ENCODE results near the gene CFAP206.

Gene CFAP206

DNA sequence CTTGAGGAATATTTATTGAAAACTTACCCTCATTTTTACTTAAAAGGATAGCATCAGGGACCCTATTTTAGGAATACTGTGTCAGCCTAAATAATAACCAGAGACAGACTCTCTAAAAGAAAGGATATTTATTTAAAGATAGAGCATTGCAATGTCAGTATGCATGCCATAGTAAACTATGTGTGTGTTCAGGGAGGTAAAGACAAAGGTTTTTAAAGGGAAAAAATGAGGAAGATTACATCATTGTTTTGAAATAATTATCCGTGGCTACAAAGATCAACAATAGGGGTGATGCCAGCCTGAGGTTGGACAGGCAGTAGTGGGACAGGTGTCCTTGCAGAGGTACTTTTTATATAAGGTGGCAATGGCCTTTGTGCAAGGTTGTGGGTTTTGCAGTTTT lies 23.7 kb upstream of the CFAP206 start:
- H3K4me3 ChIP-seq (ENCODE audit: insufficient read depth, low read depth, low read length, poor library complexity, severe bottlenecking) = no peak overlapping the region
- H3K27ac ChIP-seq (ENCODE audit: insufficient read depth, low read length, poor library complexity, severe bottlenecking) = no peak overlapping the region
- H3K27me3 ChIP-seq (replicated peaks; ENCODE audit: control insufficient read depth, insufficient read depth, low read length, poor library complexity, severe bottlenecking) = no peaks in the 10 kb centered on the region
- no peaks in the 10 kb centered on the region for H3K36me3 ChIP-seq (ENCODE audit: control insufficient read depth, insufficient read depth, low read length)
- DNase-seq = no peak
- H3K9me3 ChIP-seq (ENCODE audit: control insufficient read depth, low read length) = no peaks in the 10 kb centered on the region
- H3K4me1 ChIP-seq (ENCODE audit: control insufficient read depth, insufficient read depth, low read length, poor library complexity, severe bottlenecking) = no peaks in the 10 kb centered on the region

DNA sequence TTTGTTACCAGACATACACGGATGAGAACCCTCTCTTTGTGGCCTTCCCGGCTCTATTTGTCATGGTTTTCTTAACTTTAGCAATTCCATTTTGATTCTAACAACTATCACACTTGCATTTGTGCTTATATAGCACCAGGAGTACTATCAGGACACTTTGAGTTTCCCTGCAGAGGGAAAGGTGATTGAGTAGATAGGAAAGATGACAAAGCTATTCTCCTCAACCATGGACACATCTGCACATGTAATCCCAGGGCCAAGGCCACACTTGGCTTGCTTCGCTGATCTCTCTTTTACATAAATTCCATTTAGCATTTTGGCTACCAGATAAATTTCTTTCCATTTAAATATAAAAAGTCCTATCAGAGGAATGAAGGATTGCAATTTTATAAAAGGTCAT lies 23.3 kb upstream of the CFAP206 start:
- DNase-seq = no peak
- Histone ChIP-seq H3K4me3 (ENCODE audit: insufficient read depth, low read depth, low read length, poor library complexity, severe bottlenecking) (no peak overlapping the region), H3K36me3 (ENCODE audit: control insufficient read depth, insufficient read depth, low read length) (no peaks in the 10 kb centered on the region), H3K9me3 (ENCODE audit: control insufficient read depth, low read length) (no peaks in the 10 kb centered on the region), H3K4me1 (ENCODE audit: control insufficient read depth, insufficient read depth, low read length, poor library complexity, severe bottlenecking) (no peaks in the 10 kb centered on the region), H3K27me3 (replicated peaks; ENCODE audit: control insufficient read depth, insufficient read depth, low read length, poor library complexity, severe bottlenecking) (no peaks in the 10 kb centered on the region), H3K27ac (ENCODE audit: insufficient read depth, low read length, poor library complexity, severe bottlenecking) (no peak overlapping the region)

- Histone ChIP-seq H3K27me3 (replicated peaks; ENCODE audit: control insufficient read depth, insufficient read depth, low read length, poor library complexity, severe bottlenecking) (no peaks in the 10 kb centered on the region), H3K4me1 (ENCODE audit: control insufficient read depth, insufficient read depth, low read length, poor library complexity, severe bottlenecking) (no peaks in the 10 kb centered on the region), H3K4me3 (ENCODE audit: insufficient read depth, low read depth, low read length, poor library complexity, severe bottlenecking) (no peak overlapping the region), H3K9me3 (ENCODE audit: control insufficient read depth, low read length) (no peaks in the 10 kb centered on the region), H3K27ac (ENCODE audit: insufficient read depth, low read length, poor library complexity, severe bottlenecking) (no peak overlapping the region), H3K36me3 (ENCODE audit: control insufficient read depth, insufficient read depth, low read length) (no peaks in the 10 kb centered on the region)
- no peak for DNase-seq
Observed at GRCh38 chr6:87391334-87391733, 16.4 kb upstream of the CFAP206 start.

DNA sequence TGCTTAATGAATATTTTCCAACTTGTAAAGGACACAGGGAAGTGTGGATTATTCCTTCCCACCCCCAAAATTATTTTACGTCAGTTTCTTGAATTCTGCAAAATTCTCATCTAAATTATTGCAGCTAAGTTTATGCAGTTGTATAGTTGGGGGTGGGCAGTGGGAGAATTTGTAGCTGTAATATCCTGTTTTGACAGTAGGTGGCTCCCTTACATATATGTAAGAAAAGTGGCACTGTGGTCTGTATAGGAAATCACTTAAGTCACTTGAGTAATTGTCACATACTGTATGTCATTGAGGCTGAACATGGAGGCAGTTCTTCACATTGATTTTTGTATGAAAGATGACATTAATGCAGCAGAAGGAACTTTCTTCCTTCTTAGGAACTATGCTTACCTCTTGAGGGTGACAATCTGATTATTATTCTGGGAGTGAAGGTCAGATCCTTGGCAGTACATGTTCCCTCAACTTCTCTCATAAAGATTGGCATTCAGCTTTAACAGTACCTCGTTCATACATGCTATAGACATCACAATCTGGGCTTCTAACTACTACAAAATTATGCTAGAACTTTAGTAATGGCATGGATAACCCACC lies 14.6 kb upstream of the CFAP206 start:
- DNase-seq = peak in 1 of 3 donors; percentile 24

GRCh38 chr6:87395431-87395830 lies 12.3 kb upstream of the CFAP206 start:
- no peaks in the 10 kb centered on the region for H3K9me3 ChIP-seq (ENCODE audit: control insufficient read depth, low read length)
- H3K4me1 ChIP-seq (ENCODE audit: control insufficient read depth, insufficient read depth, low read length, poor library complexity, severe bottlenecking) = no peaks in the 10 kb centered on the region
- no peak overlapping the region for H3K4me3 ChIP-seq (ENCODE audit: insufficient read depth, low read depth, low read length, poor library complexity, severe bottlenecking)
- H3K36me3 ChIP-seq (ENCODE audit: control insufficient read depth, insufficient read depth, low read length) = no peaks in the 10 kb centered on the region
- no peak overlapping the region for H3K27ac ChIP-seq (ENCODE audit: insufficient read depth, low read length, poor library complexity, severe bottlenecking)
- no peaks in the 10 kb centered on the region for H3K27me3 ChIP-seq (replicated peaks; ENCODE audit: control insufficient read depth, insufficient read depth, low read length, poor library complexity, severe bottlenecking)
- no peak for DNase-seq

More for the DNA sequence above, 14.6 kb upstream of the CFAP206 start:
- H3K4me1 ChIP-seq (ENCODE audit: control insufficient read depth, insufficient read depth, low read length, poor library complexity, severe bottlenecking) = no peaks in the 10 kb centered on the region
- H3K9me3 ChIP-seq (ENCODE audit: control insufficient read depth, low read length) = no peaks in the 10 kb centered on the region
- no peak overlapping the region for H3K4me3 ChIP-seq (ENCODE audit: insufficient read depth, low read depth, low read length, poor library complexity, severe bottlenecking)
- H3K27ac ChIP-seq (ENCODE audit: insufficient read depth, low read length, poor library complexity, severe bottlenecking) = no peak overlapping the region
- H3K27me3 ChIP-seq (replicated peaks; ENCODE audit: control insufficient read depth, insufficient read depth, low read length, poor library complexity, severe bottlenecking) = no peaks in the 10 kb centered on the region
- no peaks in the 10 kb centered on the region for H3K36me3 ChIP-seq (ENCODE audit: control insufficient read depth, insufficient read depth, low read length)

GRCh38 chr6:87396595-87397392 lies 11.0 kb upstream of the CFAP206 start:
- DNase-seq = no peak
- no peak overlapping the region for H3K27ac ChIP-seq (ENCODE audit: insufficient read depth, low read length, poor library complexity, severe bottlenecking)
- H3K9me3 ChIP-seq (ENCODE audit: control insufficient read depth, low read length) = no peaks in the 10 kb centered on the region
- no peaks in the 10 kb centered on the region for H3K36me3 ChIP-seq (ENCODE audit: control insufficient read depth, insufficient read depth, low read length)
- no peaks in the 10 kb centered on the region for H3K4me1 ChIP-seq (ENCODE audit: control insufficient read depth, insufficient read depth, low read length, poor library complexity, severe bottlenecking)
- no peaks in the 10 kb centered on the region for H3K27me3 ChIP-seq (replicated peaks; ENCODE audit: control insufficient read depth, insufficient read depth, low read length, poor library complexity, severe bottlenecking)
- H3K4me3 ChIP-seq (ENCODE audit: insufficient read depth, low read depth, low read length, poor library complexity, severe bottlenecking) = no peak overlapping the region

GRCh38 chr6:87397656-87398055 lies 10.1 kb upstream of the CFAP206 start:
- no peak overlapping the region for H3K4me3 ChIP-seq (ENCODE audit: insufficient read depth, low read depth, low read length, poor library complexity, severe bottlenecking)
- DNase-seq = no peak
- H3K36me3 ChIP-seq (ENCODE audit: control insufficient read depth, insufficient read depth, low read length) = no peaks in the 10 kb centered on the region

DNA sequence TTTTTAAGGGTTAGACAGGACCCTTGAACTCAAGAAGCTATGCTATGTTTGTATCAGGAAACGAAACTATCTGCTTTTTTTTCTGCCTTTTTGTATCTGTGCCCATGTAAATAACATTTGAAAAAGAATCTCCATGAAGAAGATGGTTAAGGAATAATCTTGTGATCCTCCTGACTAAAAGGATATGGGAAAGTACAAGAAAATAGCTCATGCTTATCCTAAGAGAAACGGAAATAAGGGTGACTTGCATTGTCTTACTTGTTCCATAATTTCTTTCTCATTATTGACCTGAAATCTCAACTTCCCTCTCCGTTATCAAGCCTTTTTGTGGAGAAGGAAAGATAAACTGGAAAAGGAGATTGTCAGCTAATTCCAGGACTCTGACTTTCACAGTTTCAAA lies 5.9 kb upstream of the CFAP206 start:
- no peak overlapping the region for H3K27ac ChIP-seq (ENCODE audit: insufficient read depth, low read length, poor library complexity, severe bottlenecking)
- H3K4me1 ChIP-seq (ENCODE audit: control insufficient read depth, insufficient read depth, low read length, poor library complexity, severe bottlenecking) = no peaks in the 10 kb centered on the region
- no peak overlapping the region for H3K4me3 ChIP-seq (ENCODE audit: insufficient read depth, low read depth, low read length, poor library complexity, severe bottlenecking)
- no peaks in the 10 kb centered on the region for H3K9me3 ChIP-seq (ENCODE audit: control insufficient read depth, low read length)
- DNase-seq = no peak
- H3K27me3 ChIP-seq (replicated peaks; ENCODE audit: control insufficient read depth, insufficient read depth, low read length, poor library complexity, severe bottlenecking) = no peaks in the 10 kb centered on the region
- no peaks in the 10 kb centered on the region for H3K36me3 ChIP-seq (ENCODE audit: control insufficient read depth, insufficient read depth, low read length)

More at GRCh38 chr6:87397656-87398055, 10.1 kb upstream of the CFAP206 start:
- no peaks in the 10 kb centered on the region for H3K27me3 ChIP-seq (replicated peaks; ENCODE audit: control insufficient read depth, insufficient read depth, low read length, poor library complexity, severe bottlenecking)
- H3K27ac ChIP-seq (ENCODE audit: insufficient read depth, low read length, poor library complexity, severe bottlenecking) = no peak overlapping the region
- no peaks in the 10 kb centered on the region for H3K4me1 ChIP-seq (ENCODE audit: control insufficient read depth, insufficient read depth, low read length, poor library complexity, severe bottlenecking)
- no peaks in the 10 kb centered on the region for H3K9me3 ChIP-seq (ENCODE audit: control insufficient read depth, low read length)

- H3K9me3 ChIP-seq (ENCODE audit: control insufficient read depth, low read length) = no peaks in the 10 kb centered on the region
- H3K27ac ChIP-seq (ENCODE audit: insufficient read depth, low read length, poor library complexity, severe bottlenecking) = peak overlapping the region; percentile 69
- no peaks in the 10 kb centered on the region for H3K27me3 ChIP-seq (replicated peaks; ENCODE audit: control insufficient read depth, insufficient read depth, low read length, poor library complexity, severe bottlenecking)
- H3K4me3 ChIP-seq (ENCODE audit: insufficient read depth, low read depth, low read length, poor library complexity, severe bottlenecking) = peak overlapping the region; percentile 97
- H3K4me1 ChIP-seq (ENCODE audit: control insufficient read depth, insufficient read depth, low read length, poor library complexity, severe bottlenecking) = no peaks in the 10 kb centered on the region
- no peaks in the 10 kb centered on the region for H3K36me3 ChIP-seq (ENCODE audit: control insufficient read depth, insufficient read depth, low read length)
- no peak for DNase-seq
Observed at GRCh38 chr6:87407561-87407900, 241 bp upstream of the CFAP206 start.

DNA sequence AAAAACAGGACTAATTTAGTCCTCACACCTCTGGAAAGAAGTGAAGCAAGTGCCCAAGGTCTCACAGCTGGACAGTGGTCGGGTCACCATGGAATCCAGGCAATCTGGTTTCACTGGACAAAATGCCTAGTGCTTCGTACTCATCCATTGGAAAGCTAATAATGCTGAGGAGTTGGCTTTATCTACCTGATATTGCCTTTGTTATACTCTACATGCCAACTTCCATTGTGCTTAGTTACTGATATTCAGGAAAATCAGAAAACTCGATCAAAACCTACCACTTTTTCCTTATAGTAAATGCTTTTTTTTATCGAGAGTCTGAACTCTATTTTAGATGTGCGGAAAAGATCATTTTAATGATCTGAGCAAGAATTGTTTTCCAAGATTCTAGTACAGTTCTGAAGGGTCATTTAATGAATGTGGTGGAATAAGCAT lies 966 bp downstream of the CFAP206 start:
- H3K9me3 ChIP-seq (ENCODE audit: control insufficient read depth, low read length) = no peaks in the 10 kb centered on the region
- no peaks in the 10 kb centered on the region for H3K27me3 ChIP-seq (replicated peaks; ENCODE audit: control insufficient read depth, insufficient read depth, low read length, poor library complexity, severe bottlenecking)
- H3K27ac ChIP-seq (ENCODE audit: insufficient read depth, low read length, poor library complexity, severe bottlenecking) = peak overlapping the region; percentile 46
- no peak for DNase-seq
- H3K4me3 ChIP-seq (ENCODE audit: insufficient read depth, low read depth, low read length, poor library complexity, severe bottlenecking) = peak overlapping the region; percentile 97
- H3K4me1 ChIP-seq (ENCODE audit: control insufficient read depth, insufficient read depth, low read length, poor library complexity, severe bottlenecking) = no peaks in the 10 kb centered on the region
- H3K36me3 ChIP-seq (ENCODE audit: control insufficient read depth, insufficient read depth, low read length) = no peaks in the 10 kb centered on the region
